ENCODE data around the gene CCDC194. TPM values are rescaled to one million over a fixed set of nuclear protein-coding genes. Genes with fewer than 3 reads are reported as not detected.
"Not testable (repeated sequence)": the region's sequence is repeated elsewhere in the genome, so short reads cannot be mapped to it uniquely, and the experiment has no call there.

Gene CCDC194
- total RNA-seq, 1 experiment from 2014 or later, result not detected

DNA sequence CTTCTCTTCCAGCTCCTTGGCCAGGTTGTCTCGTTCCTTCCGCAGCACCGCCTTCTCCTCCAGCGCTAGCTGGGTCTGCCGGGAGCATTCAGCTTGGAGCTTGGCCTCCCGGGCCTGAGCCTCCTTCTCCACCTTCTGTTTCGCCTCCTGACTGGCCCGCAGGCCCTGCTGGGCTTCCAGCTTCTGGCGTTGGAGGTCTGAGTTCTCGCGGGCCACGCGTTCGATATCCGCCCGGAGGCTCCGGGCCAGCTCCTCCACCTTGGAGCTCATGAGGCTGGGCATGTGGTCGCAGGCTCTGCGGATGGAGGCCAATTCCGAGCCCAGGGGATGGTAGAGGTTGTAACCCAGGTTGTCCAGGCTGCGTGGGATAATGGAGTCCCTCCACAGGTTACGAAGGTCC lies 28.6 kb downstream of the CCDC194 start (continued):
- TF ChIP-seq EZH2phosphoT487 (IDR thresholded peaks at IDR 0.05; ENCODE audit: borderline replicate concordance) (no peak), SIN3A (IDR thresholded peaks at IDR 0.05; ENCODE audit: low read depth) (no peak), CBX3 (IDR thresholded peaks at IDR 0.05; ENCODE audit: low read depth) (no peak), YY1 (IDR thresholded peaks at IDR 0.05; ENCODE audit: extremely low read depth, insufficient replicate concordance, low read depth, low read length) (no peak), RAD21 (IDR thresholded peaks at IDR 0.05; ENCODE audit: low read depth) (no peak), ZFX (IDR thresholded peaks at IDR 0.05) (no peak), JUND (IDR thresholded peaks at IDR 0.05) (no peak)

GRCh38 chr19:17363852-17364605 lies 30.0 kb downstream of the CCDC194 start:
- CTCF ChIA-PET; DNase-seq (ENCODE audit: low read depth, low spot score); intact Hi-C loops (cut with micrococcal nuclease); H2AFZ ChIP-seq (ENCODE audit: low read depth, low read length, poor library complexity, severe bottlenecking); H3K79me2 ChIP-seq (ENCODE audit: insufficient read depth, low read length); H3K4me2 ChIP-seq (ENCODE audit: low read length); H3K4me3 ChIP-seq (replicated peaks in 1 of 2; ENCODE audit: low read depth in 1 of 2, low read length in 2 of 2); H3K4me1 ChIP-seq (ENCODE audit: control insufficient read depth in 1 of 2, insufficient read depth in 2 of 2, low read length in 2 of 2); H3K36me3 ChIP-seq (ENCODE audit: control insufficient read depth in 1 of 2, insufficient read depth in 2 of 2, low read length in 2 of 2); H3K9ac ChIP-seq (ENCODE audit: low read length); BruUV-seq (replicated peaks); RAD21 ChIA-PET (ENCODE audit: low non-redundant PET in 1 of 2, low total read pairs in 2 of 2, uncharacterized antibody in 2 of 2, unreplicated experiment in 2 of 2); H3K27ac ChIP-seq (ENCODE audit: low read depth, low read length); H3K9me2 ChIP-seq (ENCODE audit: insufficient read depth); H3K9me3 ChIP-seq (ENCODE audit: control insufficient read depth in 1 of 2, insufficient read depth in 1 of 2, low read depth in 1 of 2, low read length in 2 of 2); H4K20me1 ChIP-seq (ENCODE audit: insufficient read depth); ATAC-seq; H3K27me3 ChIP-seq (ENCODE audit: insufficient read depth, low read length): not testable (repeated sequence)
- POLR2A ChIA-PET, result interaction anchor here (0.5 kb wide), 1 partner anchor 26 kb away, joined by 3 read pairs; no protein-coding TSS in a partner anchor

Data from HCT116 (cell line).